ENCODE results near the gene SMARCC1.
"Not testable (repeated sequence)": the region's sequence is repeated elsewhere in the genome, so short reads cannot be mapped to it uniquely, and the experiment has no call there.

SMARCC1 gene

DNA sequence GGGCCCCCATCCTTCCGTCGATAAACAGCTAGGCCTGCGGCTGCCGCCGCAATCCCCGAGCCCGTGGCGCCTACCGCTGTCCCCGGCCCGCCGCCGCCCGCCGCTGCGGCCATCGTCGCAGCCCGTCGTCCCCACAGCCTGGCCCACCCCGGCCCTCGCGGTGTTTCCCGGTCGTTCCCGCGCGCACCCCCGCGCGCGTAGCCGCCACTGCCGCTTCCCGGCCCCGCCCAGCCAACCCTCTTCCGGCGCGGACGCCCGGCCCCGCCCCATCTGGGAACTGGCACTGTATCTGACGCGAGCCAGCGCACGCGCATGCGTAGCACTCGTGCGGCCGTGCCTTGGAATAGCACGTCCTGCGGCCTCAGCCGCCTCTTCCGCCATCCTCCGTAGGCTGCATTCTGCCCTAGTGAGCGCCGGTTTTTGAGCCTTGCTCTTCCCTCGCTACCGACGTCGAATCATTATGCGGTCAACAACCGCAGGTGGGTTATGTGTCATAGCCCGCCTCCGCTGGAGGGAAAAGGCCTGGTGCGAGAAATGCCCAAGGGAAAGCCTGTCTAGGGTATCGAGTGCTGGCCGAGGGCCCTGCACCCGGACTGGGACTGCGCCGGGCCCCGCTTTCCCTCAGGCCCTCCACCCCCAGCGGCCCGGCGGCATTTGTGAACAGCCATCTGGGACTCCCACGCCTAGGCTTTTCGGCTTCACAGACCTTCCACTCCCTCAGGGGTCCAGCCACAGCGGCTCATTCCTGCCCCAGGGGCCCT is at the start of gene SMARCC1:
Gene SMARCC1, minus strand, starts transcription at position 209 of the 761 bp plus-strand sequence. Its CDS starts 96 bp downstream, at position 113.
- DNase-seq (ENCODE audit: low spot score) = peak; percentile 97

DNA sequence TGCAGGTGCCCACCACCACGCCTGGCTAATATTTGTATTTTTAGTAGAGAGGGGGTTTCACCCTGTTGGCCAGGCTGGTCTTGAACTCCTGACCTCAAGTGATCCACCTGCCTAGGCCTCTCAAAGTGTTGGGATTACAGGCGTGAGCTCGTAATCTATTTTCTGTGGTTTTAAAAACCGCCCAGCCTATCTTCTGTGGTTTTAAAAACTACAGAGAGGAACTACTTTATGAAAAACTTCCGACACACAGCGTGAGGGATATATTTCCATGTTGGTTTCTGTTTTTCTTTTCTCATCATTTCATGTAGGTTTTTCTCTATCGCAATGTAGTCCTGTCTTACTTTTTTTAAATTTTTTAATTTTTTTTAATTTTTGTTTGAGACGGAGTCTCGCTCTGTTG is 47.8 kb upstream of the SMARCC1 start:
- DNase-seq (ENCODE audit: low spot score) = not testable (repeated sequence)

DNA sequence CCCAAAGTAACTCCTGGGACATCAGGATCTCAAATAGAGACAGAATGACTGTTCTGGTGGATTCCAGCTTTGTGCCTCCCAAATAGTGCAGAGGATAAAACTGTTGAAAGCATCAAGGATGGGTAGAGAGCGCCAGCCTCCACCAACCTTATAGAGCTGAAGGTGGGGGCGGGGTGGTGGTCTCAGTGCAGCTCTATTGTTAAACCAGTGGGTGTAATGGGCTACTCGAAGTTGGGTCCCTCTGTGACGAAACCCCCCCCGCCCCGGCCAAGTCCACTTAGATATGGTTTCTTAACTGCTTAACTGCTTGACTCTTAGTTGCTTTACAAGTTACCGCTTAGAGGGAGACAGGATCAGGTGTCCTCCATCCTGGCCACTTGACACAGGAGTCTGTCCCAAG is 43.9 kb upstream of the SMARCC1 start:
- DNase-seq (ENCODE audit: low spot score) = no peak

DNA sequence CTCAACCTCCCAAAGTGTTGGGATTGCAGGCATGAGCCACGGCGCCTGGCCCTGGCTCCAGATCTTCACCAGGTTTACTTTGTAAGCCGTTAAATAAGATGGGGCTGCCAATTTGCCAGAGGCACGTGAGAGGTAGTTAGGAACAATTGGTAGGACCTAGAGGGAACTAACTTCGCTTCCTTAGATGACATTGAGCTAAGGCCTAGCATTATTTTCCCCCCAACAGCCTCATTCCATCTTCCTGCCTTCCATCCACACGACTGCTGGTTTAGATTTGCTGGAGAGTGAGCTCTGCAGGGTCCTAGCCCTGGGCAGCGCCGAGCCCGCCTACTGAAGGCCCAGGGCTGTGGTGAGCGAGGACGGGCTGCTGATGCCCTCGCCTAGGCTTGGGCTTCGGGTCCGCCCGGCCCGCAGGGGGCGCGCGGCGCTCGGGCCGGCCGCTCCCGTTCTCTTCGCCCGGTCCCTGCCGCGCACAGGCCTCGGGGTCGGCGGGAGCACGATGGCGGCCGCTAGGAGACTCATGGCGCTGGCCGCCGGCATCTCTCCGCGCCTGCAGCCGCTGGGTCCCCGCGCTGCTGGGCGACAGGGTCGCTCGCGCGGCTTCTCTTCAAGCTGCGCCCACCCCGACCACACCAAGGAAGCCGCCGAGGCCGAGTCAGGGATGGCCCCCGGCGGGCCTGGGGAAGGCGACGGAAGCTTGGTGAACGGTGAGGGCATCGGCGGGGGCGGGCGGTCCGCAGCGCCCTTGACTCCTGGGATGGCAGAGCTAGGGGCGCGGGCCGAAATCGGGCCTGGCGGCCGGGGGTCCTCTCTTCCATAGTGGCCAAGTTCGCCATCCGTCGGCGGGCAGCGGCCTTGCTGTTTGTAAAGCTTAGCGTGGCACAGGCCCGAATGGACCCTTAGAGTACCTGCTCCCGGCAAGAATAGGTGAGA is 43.1 kb upstream of the SMARCC1 start:
- peak; percentile 84 for DNase-seq (ENCODE audit: low spot score)

DNA sequence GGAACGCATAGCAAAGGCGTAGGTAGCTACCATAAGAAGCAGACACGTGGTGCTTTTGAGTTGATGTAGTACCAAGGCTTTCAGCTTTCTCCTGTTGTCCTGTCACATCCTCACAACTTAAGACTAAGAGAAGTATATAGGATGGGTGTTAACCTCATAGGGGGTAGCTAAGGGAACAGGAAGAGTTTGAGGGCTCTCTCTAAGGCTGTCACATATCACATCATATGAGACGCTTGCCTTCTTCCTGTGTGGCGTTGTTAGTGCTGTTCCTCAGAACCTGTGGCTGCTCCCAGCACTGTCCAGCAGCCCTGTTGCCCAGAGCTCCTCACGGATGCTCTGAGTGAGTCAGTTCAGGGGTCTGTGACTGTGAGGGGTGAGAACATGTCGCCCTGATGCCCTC is 35.9 kb upstream of the SMARCC1 start:
- DNase-seq (ENCODE audit: low spot score) = no peak

DNA sequence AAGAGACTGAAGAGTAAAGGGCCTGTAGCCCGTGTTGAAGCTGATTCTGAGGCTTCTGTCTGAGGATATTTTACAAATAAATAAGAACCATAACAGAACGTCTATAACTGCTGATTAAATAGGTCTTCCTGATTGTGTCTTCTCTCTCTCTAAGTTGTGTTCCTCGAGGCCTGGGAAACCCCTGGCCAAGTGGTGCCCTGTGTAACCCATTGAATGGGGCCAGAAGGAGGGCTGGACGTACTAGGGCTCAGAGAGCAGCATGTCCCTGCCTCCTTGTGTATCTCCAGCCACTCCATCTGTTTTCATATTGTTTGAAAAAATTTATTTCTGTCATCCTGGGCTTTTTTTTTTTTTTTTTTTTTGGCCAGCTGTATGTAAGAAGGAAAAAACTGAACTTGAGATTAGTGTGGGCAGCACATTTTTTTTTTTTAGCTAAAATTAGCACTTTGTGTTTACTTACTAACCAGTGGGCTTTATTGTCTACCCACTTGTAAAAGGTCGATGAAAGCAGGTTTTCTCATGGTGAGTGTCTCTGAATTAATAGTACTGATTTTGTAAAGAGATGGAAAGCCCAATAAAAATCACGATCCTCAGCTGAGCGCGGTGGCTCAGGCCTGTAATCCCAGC is 32.0 kb upstream of the SMARCC1 start:
- DNase-seq (ENCODE audit: low spot score) = no peak

DNA sequence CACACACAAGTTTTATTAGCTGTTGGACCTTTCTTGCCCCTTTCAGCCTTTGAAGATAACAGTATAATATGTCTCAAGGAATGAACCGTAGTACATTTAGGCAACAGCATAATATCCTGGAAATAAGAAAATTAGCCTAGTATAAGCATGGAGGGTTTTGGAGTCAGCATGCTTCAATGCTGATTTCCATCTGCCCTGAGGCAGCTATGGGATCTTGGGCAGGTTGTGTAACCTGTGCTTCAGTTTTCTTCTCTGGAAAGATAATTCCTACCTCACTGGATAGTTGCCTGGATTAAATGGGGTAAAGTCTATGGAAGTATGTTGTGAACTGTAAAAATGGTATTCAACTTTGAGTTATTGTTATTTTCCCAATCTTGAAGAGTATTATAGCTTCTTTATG is 22.9 kb upstream of the SMARCC1 start:
- DNase-seq (ENCODE audit: low spot score) = no peak

DNA sequence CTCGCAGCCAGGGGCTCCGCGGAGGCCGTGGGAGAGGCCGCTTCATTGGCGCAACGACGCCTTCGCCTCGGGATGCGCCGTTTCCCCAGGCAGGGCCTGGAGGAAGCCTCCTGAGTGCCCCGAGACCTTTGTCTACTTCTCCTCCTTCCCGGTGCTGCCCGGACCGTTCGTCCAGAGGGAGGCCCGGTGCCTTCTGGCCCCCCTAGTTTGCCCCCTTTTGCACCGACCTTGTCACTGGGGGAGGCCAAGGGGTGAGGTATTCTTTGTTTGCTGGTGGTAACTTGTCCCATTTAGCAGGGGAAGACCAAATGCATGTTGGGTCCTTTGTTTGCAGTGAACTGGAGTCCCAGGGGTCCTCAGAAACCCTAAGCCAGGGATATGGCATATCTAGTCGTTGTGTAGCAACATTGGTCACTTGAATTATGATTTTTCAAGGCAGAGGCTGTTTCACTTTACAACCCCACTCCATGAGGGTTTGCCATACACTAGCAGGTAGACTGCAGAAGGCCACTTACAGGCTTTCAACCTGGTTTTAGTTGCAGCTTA is 21.9 kb upstream of the SMARCC1 start:
- no peak for DNase-seq (ENCODE audit: low spot score)

DNA sequence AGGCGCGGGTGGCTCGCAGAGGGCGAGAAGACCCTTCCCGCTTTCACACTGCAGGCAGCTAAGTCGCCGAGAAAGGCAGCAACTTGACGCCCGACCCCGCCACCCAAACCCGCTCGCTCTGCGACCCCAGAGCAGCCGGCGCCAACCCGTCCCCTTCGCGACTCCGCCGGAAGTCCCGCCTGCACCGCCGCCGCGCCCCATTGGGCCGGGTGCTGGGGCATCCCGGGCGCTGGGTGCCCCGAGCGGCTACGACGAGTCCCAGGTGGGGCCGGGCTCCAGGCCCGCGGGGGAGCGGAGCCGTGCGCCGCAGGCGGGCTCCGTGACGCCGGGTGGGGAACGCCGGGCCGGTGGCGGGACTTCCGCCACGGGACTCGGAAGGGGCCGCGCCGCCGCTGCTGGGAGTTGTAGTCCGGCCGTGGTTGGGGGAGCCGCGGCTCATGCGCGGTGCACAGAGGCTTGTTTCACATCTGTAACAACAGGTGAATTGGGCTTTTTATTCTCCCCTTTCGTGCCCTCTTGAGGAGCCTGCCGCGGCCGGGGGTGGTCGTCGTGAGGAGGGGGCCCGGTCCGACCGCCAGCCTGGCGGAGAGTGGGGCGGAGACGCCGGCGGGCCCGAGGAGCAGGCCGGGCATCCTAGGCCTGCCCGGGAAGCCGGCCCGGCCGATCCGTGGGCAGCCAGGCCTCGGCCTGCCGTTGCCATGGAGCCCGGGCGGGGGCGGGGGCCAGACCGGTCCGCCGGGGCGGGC is 21.2 kb upstream of the SMARCC1 start, which contains the start of gene DHX30:
Gene DHX30, plus strand, starts transcription at position 405 of the 746 bp plus-strand sequence. CDS start 7,546 bp downstream, outside the sequence.
- DNase-seq (ENCODE audit: low spot score) = peak; percentile 93

DNA sequence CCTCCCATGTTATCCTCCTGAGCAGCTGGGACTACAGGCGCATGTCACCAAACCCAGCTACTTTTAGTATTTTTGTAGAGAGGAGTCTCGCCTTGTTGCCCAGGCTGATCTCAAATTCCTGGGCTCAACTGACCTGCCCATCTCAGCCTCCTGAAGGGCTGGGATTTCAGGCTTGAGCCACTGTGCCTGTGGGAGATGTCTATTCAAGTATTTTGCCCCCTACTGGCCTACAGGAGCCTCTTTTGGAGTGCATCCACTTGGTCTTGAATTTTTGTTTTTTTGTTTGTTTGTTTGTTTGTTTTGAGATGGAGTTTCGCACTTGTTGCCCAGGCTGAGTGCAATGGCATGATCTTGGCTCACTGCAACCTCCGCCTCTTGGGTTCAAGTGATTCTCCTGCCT is 18.0 kb upstream of the SMARCC1 start:
- no peak for DNase-seq (ENCODE audit: low spot score)

DNA sequence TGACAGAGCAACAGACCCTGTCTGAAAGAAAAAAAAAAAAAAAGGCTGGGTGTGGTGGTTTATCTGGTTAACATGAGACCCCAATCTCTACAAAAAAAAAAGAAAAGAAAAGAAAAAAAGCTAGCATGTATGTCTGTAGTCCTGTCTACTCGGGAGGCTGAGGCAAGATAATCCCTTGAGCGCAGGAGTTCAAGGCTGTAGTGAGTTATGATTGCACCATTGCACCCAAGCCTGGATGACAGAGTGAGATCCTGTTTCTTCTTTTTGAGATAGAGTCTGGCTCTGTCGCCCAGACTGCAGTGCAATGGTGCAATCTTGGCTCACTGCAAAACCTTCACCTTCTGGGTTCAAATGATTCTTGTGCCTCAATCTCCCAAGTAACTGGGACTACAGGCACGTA is 12.9 kb upstream of the SMARCC1 start:
- DNase-seq (ENCODE audit: low spot score) = no peak

DNA sequence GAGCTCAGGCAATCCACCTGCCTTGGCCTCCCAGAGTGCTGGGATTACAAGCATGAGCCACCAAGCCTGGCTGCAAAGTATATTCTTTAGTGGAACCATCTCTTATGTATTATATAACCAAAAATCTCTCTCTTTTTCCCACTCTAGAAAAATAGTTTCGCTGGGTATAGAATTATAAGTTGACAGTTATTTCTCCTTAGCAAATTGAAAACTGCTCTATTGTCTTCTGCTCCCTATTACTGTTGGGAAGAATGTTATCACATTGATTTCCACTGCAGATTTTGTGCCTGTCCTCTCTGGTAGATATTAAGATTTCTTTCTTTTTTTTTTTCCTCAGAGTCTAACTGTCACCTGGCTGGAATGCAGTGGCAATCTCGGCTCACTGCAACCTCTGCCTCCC is 11.0 kb upstream of the SMARCC1 start:
- DNase-seq (ENCODE audit: low spot score) = no peak

DNA sequence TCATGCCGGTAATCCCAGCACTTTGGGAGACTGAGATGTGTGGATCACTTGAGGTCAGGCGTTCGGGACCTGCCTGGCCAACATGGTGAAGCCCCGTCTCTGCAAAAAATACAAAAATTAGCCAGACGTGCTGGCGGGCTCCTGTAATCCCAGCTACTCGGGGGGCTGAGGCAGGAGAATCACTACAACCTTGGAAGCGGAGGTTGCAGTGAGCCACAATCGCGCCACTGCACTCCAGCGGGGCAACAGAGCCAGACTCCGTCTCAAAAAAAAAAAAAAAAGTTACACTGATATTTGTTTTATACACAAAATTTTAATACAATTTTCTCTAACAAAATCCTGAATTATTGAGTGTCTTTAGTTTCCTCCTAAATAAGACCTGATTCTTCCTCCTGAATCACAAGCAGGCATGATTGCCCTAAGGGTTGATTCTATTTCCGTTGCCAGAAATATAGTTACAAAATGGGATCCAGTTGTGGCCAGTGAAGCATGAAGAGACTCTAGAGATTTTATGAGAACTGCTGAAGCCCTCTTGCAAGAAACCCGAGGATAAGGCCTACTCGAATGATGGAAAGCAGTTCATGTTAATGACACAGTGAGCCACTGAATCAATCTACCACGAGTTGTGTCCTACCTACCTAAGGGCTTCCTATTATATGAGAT is 9.6 kb upstream of the SMARCC1 start:
- DNase-seq (ENCODE audit: low spot score) = no peak

DNA sequence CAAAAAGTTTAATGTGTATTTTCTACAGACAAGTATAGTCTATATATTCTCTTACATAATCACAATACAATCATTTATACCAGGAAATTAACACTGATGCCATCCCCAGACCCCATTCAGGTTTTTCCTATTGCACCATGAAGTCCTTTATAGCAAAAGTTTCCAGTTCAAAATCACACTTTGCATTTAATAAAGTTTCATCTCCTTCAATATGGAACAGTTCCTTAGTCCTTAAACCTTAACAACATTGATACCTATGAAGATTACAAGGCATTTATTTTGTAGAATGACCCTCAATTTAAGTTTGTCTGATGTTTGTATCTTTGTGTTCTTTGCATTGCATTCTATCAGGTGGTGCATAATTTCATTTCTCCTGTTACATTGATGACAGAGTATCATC is 2.0 kb upstream of the SMARCC1 start:
- no peak for DNase-seq (ENCODE audit: low spot score)

DNA sequence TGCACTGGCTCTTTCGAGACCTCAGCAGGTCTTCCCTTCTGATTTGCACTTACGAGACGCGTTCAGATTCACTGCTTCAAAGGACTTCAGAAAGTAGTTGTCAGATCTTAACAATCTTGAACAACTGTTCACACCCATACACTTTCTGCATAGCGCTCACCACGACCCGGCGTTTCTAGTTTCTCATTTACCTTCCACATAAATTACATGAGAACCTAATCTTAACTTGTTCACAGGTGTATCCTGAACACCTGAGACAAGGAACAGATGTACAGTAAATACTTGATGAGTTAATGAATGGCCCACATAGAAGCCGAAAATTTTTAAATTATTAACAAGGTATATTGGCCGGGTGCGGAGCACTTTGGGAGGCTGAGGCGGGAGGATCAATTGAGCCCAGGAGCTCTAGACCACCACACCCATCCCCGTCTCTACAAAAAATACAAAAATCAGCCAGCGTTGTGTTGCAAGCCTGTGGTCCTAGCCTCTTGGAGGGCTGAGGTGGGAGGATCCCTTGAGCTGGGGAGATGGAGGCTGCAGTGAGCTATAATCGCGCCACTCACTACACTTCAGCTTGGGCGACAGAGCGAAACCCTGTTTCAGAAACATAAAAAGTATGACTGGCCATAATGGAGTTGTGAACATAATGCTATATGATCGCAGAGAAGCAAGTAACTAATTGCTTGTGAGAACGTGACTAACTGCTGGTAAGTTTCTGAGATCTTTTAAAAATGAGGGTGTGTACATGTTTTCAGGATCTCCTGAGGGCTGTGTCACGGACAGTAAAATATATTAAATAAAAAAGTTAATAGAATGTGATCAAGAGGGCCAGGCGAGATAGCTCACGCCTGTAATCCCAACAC is 984 bp upstream of the SMARCC1 start:
- no peak for DNase-seq (ENCODE audit: low spot score)

DNA sequence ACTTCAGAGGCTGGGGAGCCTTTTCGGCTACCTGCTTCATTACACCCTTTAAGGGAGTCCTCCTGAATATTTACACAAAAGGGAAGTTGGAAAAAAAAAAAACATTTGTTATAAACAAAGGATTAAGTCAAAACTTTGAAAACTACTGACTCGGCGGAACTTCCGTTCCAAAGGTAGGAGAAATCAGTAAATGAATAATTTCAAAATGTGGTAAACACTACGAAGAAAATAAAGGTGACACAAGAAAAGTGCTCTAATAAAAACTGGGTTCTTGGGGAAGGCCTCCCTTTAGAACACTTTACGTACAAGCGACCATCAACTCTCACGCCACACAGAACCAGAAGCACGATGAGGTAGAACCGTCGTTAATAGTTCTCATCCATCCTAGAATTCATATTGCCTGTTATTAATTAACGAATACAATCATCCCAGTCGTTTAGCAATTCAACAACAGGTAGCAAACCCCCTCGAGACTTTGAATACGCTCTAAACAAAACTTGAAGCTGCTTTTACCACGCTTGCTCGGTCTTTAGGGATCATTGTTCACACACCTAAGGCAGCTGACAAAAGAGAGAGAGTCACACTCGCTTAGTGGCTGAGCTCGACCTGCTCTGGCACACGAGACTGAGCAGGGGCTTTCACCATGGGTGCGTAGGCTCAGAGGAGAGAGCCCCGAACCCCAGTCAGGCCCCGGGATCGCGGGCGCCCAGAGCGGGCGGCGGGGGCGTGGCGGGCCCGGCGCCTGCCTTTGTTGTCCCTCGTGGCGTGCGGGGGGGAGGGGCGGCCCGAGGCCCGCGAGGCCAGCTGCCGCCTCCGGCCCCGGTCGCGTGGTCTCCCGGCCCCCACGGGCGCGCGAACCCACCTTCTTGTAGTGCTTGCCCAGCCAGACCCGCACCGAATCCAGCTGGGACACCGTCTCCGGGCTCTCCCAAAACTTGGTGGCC is 680 bp downstream of the SMARCC1 start:
- peak; percentile 52 for DNase-seq (ENCODE audit: low spot score)

DNA sequence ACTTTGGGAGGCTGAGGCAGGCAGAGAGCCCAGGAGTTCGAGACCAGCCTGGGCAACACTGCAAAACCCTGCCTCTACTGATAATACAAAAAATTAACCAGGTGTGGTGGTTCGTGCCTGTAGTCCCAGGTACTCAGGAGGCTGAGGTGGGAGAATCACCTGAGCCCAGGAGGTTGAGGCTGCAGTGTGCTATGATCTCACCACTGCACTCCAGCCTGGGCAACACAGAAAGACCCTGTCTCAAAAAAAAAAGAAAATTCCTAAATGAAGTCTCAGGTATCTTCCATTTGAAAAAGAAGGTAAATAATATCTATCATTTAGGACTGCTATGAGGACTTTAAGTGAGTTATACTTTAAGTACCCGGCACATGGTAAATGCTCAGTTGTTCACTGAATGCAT is 2.9 kb downstream of the SMARCC1 start:
- no peak for DNase-seq (ENCODE audit: low spot score)

DNA sequence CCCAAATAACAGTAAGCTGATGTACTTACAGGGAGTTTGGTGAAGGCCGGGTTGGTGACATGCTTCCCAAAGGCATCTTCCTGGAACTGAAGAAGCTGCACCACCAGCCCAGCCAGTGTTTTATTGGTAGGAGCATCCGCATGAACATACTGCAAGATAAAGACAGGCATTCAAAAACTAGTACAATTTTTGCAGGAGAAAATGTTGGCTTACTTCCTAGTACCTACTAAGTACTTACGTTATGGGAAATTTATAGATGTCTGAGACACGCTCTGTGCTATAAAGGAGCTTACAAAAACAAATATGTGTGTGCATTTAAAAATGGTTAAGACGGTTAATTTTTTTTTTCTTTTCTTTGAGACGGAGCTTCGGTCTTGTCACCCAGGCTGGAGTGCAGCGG is 8.9 kb downstream of the SMARCC1 start:
- DNase-seq (ENCODE audit: low spot score) = no peak

DNA sequence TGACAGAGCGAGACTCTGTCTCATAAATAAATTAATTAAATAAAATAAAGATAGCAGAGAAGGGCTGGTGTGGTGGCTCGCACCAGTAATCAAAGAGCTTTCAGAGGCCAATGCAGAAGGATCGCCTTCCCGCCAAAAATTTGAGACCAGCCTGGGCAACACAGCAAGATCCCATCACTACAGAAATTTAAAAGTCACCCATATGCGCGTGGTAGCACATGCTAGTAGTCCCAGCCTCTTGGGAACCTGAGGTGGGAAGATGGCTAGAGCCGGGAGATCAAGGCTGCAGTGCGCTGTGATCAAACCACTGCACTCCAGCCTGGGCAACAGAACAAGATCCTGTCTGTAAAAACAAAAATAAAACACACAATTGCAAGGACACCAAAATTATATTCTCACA is 9.6 kb downstream of the SMARCC1 start:
- DNase-seq (ENCODE audit: low spot score) = no peak

Data from Ammon's horn (tissue), 1 donor.